ENCODE data around the gene TSPEAR.

TSPEAR gene

DNA sequence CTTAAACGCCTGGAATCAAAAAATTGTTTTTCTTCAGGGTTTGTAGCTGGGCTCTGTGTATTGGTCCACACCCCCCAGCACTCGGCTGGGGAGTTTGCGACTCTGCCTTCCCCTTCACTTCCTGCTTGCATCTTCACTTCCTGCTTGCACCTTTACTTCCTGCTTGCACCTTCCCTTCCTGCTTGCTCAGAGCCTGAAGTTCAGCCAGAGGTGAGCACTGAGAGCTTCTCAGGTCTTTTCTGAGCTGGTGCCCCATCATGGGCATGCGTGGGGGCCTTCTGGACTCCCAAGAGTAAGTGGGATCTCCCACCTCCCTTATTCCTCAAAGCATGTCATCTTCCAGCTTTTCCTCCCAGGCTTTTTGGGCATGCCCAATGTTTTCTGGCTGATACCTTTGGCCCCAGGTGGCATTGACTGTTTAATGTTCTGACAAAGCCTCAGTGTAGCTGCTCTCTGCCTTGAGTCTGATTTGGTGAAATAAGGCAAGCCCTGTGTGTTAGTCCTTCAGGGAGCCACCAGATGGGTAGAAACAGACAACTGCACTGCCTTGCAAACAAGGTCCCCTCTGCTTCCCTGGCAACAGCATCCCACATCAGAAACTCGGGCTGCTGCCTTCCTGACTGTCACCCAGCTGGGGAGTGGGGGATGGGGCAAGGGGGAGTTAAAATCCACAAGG lies 163.6 kb downstream of the TSPEAR start:
- no peak overlapping the region for H3K4me3 ChIP-seq (replicated peaks; ENCODE audit: low read depth, low read length)
- DNase-seq (ENCODE audit: extremely low read depth, low read depth): no peak
- TF ChIP-seq CTCF (IDR thresholded peaks at IDR 0.05; ENCODE audit: low read depth, low read length, missing control alignments): no peak

- H3K4me3 ChIP-seq (replicated peaks; ENCODE audit: low read depth, low read length): no peak overlapping the region
- no peak for DNase-seq (ENCODE audit: extremely low read depth, low read depth)
- TF ChIP-seq CTCF (IDR thresholded peaks at IDR 0.05; ENCODE audit: low read depth, low read length, missing control alignments): no peak
These were observed 166.8 kb downstream of the TSPEAR start for GRCh38 chr21:44544566-44544965.

GRCh38 chr21:44542716-44543115 lies 168.7 kb downstream of the TSPEAR start:
- H3K4me3 ChIP-seq (replicated peaks; ENCODE audit: low read depth, low read length): no peak overlapping the region
- TF ChIP-seq CTCF (IDR thresholded peaks at IDR 0.05; ENCODE audit: low read depth, low read length, missing control alignments): no peak
- DNase-seq (ENCODE audit: extremely low read depth, low read depth): no peak

- TF ChIP-seq CTCF (IDR thresholded peaks at IDR 0.05; ENCODE audit: low read depth, low read length, missing control alignments): no peak
- DNase-seq (ENCODE audit: extremely low read depth, low read depth): no peak
- no peak overlapping the region for H3K4me3 ChIP-seq (replicated peaks; ENCODE audit: low read depth, low read length)
These were observed 170.6 kb downstream of the TSPEAR start for GRCh38 chr21:44540741-44541288.

DNA sequence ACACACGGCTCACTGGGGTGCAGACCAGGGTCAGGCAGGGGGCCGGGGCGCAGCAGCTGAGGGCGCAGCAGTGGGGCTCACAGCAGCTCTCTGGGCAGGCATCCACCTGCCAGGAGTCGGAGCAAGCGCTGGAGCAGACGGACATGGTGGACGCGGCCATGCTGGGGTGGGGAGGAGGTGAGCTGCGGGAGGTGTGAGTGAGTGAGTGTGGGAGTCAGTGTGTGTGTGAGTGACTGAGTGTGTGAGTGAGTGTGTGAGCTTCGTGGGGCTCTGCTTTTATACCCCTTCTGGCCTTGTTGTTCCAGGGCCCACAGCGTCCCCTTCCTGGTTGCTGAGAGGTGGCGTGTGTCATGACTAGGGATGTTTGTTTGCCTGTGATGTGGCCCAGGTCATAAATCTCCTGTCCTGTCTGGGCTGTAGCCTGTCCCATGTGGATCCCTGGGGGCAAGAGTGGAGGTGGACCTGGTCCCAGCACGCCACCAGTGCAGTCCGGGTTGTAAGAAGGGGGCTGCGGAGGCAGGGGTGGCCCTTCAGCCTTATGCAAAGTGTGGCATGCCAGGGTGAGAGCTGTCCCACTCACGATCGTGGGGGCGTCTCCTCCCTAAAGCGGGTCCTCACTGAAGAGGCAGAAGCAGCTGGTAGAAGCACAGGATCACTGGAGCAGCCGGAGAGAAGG lies 171.2 kb downstream of the TSPEAR start, which contains the start of gene KRTAP10-1:
KRTAP10-1 (minus strand) TSS at position 205 of the 676 bp plus-strand sequence; CDS start at position 160, 45 bp downstream.
- TF ChIP-seq CTCF (IDR thresholded peaks at IDR 0.05; ENCODE audit: low read depth, low read length, missing control alignments): no peak
- H3K4me3 ChIP-seq (replicated peaks; ENCODE audit: low read depth, low read length): no peak within 1 kb of the TSS
- no peak for DNase-seq (ENCODE audit: extremely low read depth, low read depth)

- H3K4me3 ChIP-seq (replicated peaks; ENCODE audit: low read depth, low read length): no peak overlapping the region
- DNase-seq (ENCODE audit: extremely low read depth, low read depth): no peak
- no peak for TF ChIP-seq CTCF (IDR thresholded peaks at IDR 0.05; ENCODE audit: low read depth, low read length, missing control alignments)
These were observed 172.3 kb downstream of the TSPEAR start for GRCh38 chr21:44539046-44539445.
